ENCODE results near the gene TTLL10. TPM values are rescaled to one million over a fixed set of nuclear protein-coding genes. Genes with fewer than 3 reads are reported as not detected.

The TTLL10 gene
- not detected for total RNA-seq
- polyA plus RNA-seq, result not detected

- WGBS, result 20% methylated on average over 35 of the region's 35 CpGs
- Histone ChIP-seq H3K4me3 (ENCODE audit: low read depth in 1 of 3, low read length in 3 of 3) (no peak within 1 kb of the TSS), H3K27me3 (ENCODE audit: control insufficient read depth in 4 of 4, insufficient read depth in 4 of 4, low read length in 3 of 4) (peaks cover 0 to 13% (median 3%) of the 10 kb centered on the region in 4 donors), H3K36me3 (ENCODE audit: control insufficient read depth in 4 of 4, insufficient read depth in 3 of 4, low read depth in 1 of 4, low read length in 3 of 4) (no peaks in the 10 kb centered on the region), H3K4me1 (ENCODE audit: control insufficient read depth in 4 of 4, insufficient read depth in 4 of 4, low read length in 3 of 4) (no peaks in the 10 kb centered on the region), H3K9me3 (ENCODE audit: control insufficient read depth in 4 of 4, low read length in 3 of 4) (no peaks in the 10 kb centered on the region), H3K27ac (ENCODE audit: low read depth in 1 of 2, low read length in 2 of 2) (no peak within 1 kb of the TSS), H3K9ac (ENCODE audit: low read depth in 1 of 2, low read length in 2 of 2) (no peak within 1 kb of the TSS)
- TF ChIP-seq RXRA (IDR thresholded peaks at IDR 0.05) (no peak), MAX (IDR thresholded peaks at IDR 0.05) (no peak), JUND (IDR thresholded peaks at IDR 0.05) (no peak), TAF1 (conservative IDR thresholded peaks at IDR 0.05) (no peak), EGR1 (IDR thresholded peaks at IDR 0.05; ENCODE audit: low read depth in 2 of 2) (no peak), GABPA (IDR thresholded peaks at IDR 0.05 in 1 of 2, conservative IDR thresholded peaks at IDR 0.05 in 1 of 2) (no peak), RAD21 (IDR thresholded peaks at IDR 0.05) (no peak), FOXA2 (IDR thresholded peaks at IDR 0.05) (no peak), HNF4G (IDR thresholded peaks at IDR 0.05) (no peak), ZBTB33 (IDR thresholded peaks at IDR 0.05) (no peak), YY1 (IDR thresholded peaks at IDR 0.05) (no peak), ATF3 (IDR thresholded peaks at IDR 0.05) (no peak), SP1 (IDR thresholded peaks at IDR 0.05) (no peak), REST (IDR thresholded peaks at IDR 0.05) (no peak), CTCF (IDR thresholded peaks at IDR 0.05; ENCODE audit: low read depth, low read length, missing input control) (no peak), HNF4A (conservative IDR thresholded peaks at IDR 0.05) (no peak), NR2F2 (IDR thresholded peaks at IDR 0.05) (no peak)
- DNase-seq (ENCODE audit: low spot score), result no peak
Observed at GRCh38 chr1:1173793-1174415, at the start of gene TTLL10. Gene TTLL10, plus strand, starts transcription at chr1:1173880. Its CDS starts 5,336 bp downstream, at chr1:1179216.

All from liver (tissue), 9 donors.